ENCODE measurements around the gene RAPSN.

The RAPSN gene

GRCh38 chr11:47448566-47449427, at the start of gene RAPSN:
TSS of gene RAPSN (minus strand) at chr11:47449136. CDS start at chr11:47448964, 172 bp downstream.
- no peak for DNase-seq (ENCODE audit: low read depth in 2 of 2)

GRCh38 chr11:47498149-47498548, 49.2 kb upstream of the RAPSN start:
- no peak for DNase-seq (ENCODE audit: low read depth in 2 of 2)

- no peak for DNase-seq (ENCODE audit: low read depth in 2 of 2)
These were observed 47.9 kb upstream of the RAPSN start for GRCh38 chr11:47496808-47497207.

- DNase-seq (ENCODE audit: low read depth in 2 of 2), result peak in 1 of 2 experiments; percentile 8
These were observed 46.9 kb upstream of the RAPSN start for GRCh38 chr11:47495856-47496217.

- peak; percentile 84 to 86 for DNase-seq (ENCODE audit: low read depth in 2 of 2)
These were observed 46.3 kb upstream of the RAPSN start for GRCh38 chr11:47495011-47495855.

- no peak for DNase-seq (ENCODE audit: low read depth in 2 of 2)
These were observed 40.4 kb upstream of the RAPSN start for GRCh38 chr11:47489395-47489755.

GRCh38 chr11:47488674-47489394, 39.9 kb upstream of the RAPSN start:
- no peak for DNase-seq (ENCODE audit: low read depth in 2 of 2)

GRCh38 chr11:47488111-47488510, 39.2 kb upstream of the RAPSN start:
- no peak for DNase-seq (ENCODE audit: low read depth in 2 of 2)

- DNase-seq (ENCODE audit: low read depth in 2 of 2), result no peak
These were observed 38.5 kb upstream of the RAPSN start for GRCh38 chr11:47487421-47487820.

GRCh38 chr11:47485107-47485506, 36.2 kb upstream of the RAPSN start:
- DNase-seq (ENCODE audit: low read depth in 2 of 2), result no peak

GRCh38 chr11:47483457-47483856, 34.5 kb upstream of the RAPSN start:
- DNase-seq (ENCODE audit: low read depth in 2 of 2), result no peak

GRCh38 chr11:47480762-47481161, 31.8 kb upstream of the RAPSN start:
- DNase-seq (ENCODE audit: low read depth in 2 of 2), result no peak

- no peak for DNase-seq (ENCODE audit: low read depth in 2 of 2)
These were observed 29.9 kb upstream of the RAPSN start for GRCh38 chr11:47478651-47479329.

GRCh38 chr11:47477753-47478152, 28.8 kb upstream of the RAPSN start:
- DNase-seq (ENCODE audit: low read depth in 2 of 2), result no peak

GRCh38 chr11:47477323-47477722, 28.4 kb upstream of the RAPSN start:
- DNase-seq (ENCODE audit: low read depth in 2 of 2), result no peak

- no peak for DNase-seq (ENCODE audit: low read depth in 2 of 2)
These were observed 21.7 kb upstream of the RAPSN start for GRCh38 chr11:47470671-47471070.

GRCh38 chr11:47469361-47470179, 20.6 kb upstream of the RAPSN start:
- no peak for DNase-seq (ENCODE audit: low read depth in 2 of 2)

- no peak for DNase-seq (ENCODE audit: low read depth in 2 of 2)
These were observed 19.8 kb upstream of the RAPSN start for GRCh38 chr11:47468598-47469214.

- no peak for DNase-seq (ENCODE audit: low read depth in 2 of 2)
These were observed 18.4 kb upstream of the RAPSN start for GRCh38 chr11:47467357-47467756.

GRCh38 chr11:47466701-47467250, 17.8 kb upstream of the RAPSN start:
- no peak for DNase-seq (ENCODE audit: low read depth in 2 of 2)
